ENCODE results near the gene ATP13A4.

DNA sequence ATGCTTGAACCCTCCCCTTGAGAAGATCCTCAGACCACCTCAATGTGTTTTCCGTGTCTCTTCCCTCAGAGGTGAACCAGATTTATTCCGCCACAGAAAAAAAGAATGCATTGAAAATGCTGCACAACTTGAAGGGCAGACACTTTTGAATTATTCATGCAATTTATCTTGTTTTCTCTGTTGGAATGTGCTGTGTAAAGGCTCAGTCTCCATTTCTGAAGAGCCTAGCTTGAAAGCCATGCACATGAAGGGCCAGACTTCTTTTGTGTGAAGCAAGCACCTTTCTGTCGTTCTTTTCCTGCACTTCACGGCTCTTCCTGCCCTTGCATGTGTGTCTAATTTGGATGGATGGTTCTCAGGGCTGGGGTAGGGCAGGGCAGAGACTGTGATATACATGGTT is 97.2 kb downstream of the ATP13A4 start:
- TF ChIP-seq SMC3 (conservative IDR thresholded peaks at IDR 0.05; ENCODE audit: poor library complexity) (no peak), RAD21 (conservative IDR thresholded peaks at IDR 0.05) (no peak), POLR2AphosphoS5 (IDR thresholded peaks at IDR 0.05) (no peak), EZH2 (IDR thresholded peaks at IDR 0.05; ENCODE audit: borderline replicate concordance, insufficient read depth, low read length, poor library complexity, severe bottlenecking) (no peak), EP300 (conservative IDR thresholded peaks at IDR 0.05; ENCODE audit: poor library complexity, severe bottlenecking) (no peak), MXI1 (conservative IDR thresholded peaks at IDR 0.05; ENCODE audit: poor library complexity, severe bottlenecking) (no peak)
- TF ChIP-seq, protein P1, sequence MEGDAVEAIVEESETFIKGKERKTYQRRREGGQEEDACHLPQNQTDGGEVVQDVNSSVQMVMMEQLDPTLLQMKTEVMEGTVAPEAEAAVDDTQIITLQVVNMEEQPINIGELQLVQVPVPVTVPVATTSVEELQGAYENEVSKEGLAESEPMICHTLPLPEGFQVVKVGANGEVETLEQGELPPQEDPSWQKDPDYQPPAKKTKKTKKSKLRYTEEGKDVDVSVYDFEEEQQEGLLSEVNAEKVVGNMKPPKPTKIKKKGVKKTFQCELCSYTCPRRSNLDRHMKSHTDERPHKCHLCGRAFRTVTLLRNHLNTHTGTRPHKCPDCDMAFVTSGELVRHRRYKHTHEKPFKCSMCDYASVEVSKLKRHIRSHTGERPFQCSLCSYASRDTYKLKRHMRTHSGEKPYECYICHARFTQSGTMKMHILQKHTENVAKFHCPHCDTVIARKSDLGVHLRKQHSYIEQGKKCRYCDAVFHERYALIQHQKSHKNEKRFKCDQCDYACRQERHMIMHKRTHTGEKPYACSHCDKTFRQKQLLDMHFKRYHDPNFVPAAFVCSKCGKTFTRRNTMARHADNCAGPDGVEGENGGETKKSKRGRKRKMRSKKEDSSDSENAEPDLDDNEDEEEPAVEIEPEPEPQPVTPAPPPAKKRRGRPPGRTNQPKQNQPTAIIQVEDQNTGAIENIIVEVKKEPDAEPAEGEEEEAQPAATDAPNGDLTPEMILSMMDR (IDR thresholded peaks at IDR 0.05; ENCODE audit: poor library complexity, severe bottlenecking) = no peak
- TF ChIP-seq, protein P2, sequence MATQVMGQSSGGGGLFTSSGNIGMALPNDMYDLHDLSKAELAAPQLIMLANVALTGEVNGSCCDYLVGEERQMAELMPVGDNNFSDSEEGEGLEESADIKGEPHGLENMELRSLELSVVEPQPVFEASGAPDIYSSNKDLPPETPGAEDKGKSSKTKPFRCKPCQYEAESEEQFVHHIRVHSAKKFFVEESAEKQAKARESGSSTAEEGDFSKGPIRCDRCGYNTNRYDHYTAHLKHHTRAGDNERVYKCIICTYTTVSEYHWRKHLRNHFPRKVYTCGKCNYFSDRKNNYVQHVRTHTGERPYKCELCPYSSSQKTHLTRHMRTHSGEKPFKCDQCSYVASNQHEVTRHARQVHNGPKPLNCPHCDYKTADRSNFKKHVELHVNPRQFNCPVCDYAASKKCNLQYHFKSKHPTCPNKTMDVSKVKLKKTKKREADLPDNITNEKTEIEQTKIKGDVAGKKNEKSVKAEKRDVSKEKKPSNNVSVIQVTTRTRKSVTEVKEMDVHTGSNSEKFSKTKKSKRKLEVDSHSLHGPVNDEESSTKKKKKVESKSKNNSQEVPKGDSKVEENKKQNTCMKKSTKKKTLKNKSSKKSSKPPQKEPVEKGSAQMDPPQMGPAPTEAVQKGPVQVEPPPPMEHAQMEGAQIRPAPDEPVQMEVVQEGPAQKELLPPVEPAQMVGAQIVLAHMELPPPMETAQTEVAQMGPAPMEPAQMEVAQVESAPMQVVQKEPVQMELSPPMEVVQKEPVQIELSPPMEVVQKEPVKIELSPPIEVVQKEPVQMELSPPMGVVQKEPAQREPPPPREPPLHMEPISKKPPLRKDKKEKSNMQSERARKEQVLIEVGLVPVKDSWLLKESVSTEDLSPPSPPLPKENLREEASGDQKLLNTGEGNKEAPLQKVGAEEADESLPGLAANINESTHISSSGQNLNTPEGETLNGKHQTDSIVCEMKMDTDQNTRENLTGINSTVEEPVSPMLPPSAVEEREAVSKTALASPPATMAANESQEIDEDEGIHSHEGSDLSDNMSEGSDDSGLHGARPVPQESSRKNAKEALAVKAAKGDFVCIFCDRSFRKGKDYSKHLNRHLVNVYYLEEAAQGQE (IDR thresholded peaks at IDR 0.05; ENCODE audit: borderline replicate concordance) = no peak
